ENCODE measurements around the gene PHLDB3.

DNA sequence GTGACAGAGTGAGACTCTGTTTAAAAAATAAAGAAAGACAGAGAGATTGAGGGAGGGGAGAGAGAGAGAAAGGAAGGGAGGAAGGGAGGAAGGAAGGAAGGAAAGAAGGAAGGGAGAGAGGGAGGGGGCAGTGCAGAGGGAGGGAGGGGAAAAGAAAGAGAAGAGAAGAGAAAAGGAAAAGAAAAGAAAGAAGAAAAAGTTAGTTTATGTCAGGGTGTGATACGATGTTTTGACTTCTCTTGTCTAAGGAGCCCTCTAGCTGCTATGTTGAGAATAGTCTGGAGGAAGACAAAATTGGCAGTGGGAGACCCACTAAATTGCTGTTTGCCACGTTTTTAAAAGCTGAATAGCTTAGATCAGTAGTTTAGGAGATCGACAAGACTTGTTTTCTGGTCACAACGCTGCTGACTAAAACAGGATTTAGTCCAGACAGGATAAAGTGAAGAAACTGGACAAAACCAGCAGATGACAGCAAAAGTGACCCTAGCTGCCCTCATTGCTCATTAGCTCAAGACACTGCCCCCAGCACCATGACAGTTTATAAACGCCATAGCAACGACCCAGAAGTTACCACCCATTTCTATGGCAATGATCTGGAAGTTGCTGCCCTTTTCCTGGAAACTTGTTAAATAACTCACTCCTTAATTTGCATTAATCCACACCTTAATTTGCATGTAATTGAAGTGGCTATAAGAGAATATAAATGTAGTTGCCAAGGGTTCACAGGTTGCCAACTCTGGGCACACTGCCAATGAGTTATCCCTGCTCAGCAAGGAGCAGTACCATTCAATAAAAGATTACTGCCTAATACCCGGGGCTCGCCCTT, 78.8 kb downstream of the PHLDB3 start:
- TF ChIP-seq CTCF (conservative IDR thresholded peaks at IDR 0.05; ENCODE audit: low read length) (peak; percentile 68), EZH2phosphoT487 (IDR thresholded peaks at IDR 0.05; ENCODE audit: borderline replicate concordance) (no peak)

All from Loucy (cell line).